Panc1 (cell line): ENCODE data around the gene GMDS. TPM values are rescaled to one million over a fixed set of nuclear protein-coding genes. Genes with fewer than 3 reads are reported as not detected.

Experiments used
- ATAC-seq: fragments of 200-7000 bp; cut with Tn5 transposase; 2 replicates; pipeline ENCODE4 v1.9.1; 2020; ENCODE audit warnings: mild to moderate bottlenecking, moderate library complexity
- BruUV-seq: library from RNA; stranded (reverse); fragments of 400-500 nt; replicated peaks from 2 replicates; lab custom pipeline; 2021; lab: Mats Ljungman, UMichigan
- CTCF ChIA-PET: fragments of 300-600 bp; sonication (Branson Sonifier 250); formaldehyde crosslinking; loops from one replicate; lab custom pipeline; 2022; ENCODE audit warnings: antibody characterized with exemption; lab: Charles Lee
- POLR2A ChIA-PET: fragments of 300-600 bp; sonication (Branson Sonifier 250); formaldehyde crosslinking; loops from one replicate; lab custom pipeline; 2022; ENCODE audit warnings: antibody characterized with exemption; lab: Charles Lee
- DNase-seq: peaks from one replicate; pipeline ENCODE4 v3.0.0-alpha.2; 2010; ENCODE audit warnings: low read depth, low spot score
- H3K27ac ChIP-seq: 2 replicates; pipeline ENCODE4 v1.5.1; 2011; ENCODE audit warnings: mild to moderate bottlenecking, low read length, inconsistent platforms
- H3K27me3 ChIP-seq: fragments of 200-500 bp; sonication (Bioruptor generic); 2 replicates; pipeline ENCODE4 v1.6.0; 2014; ENCODE audit warnings: low read length, inconsistent platforms; ENCODE audit not compliant: control insufficient read depth, insufficient read depth
- H3K36me3 ChIP-seq: fragments of 200-500 bp; sonication (Bioruptor generic); 2 replicates; pipeline ENCODE4 v1.5.1; 2014; ENCODE audit warnings: inconsistent platforms, mild to moderate bottlenecking, low read length, moderate library complexity; ENCODE audit not compliant: control insufficient read depth, insufficient read depth
- H3K4me1 ChIP-seq: 2 replicates; pipeline ENCODE4 v1.5.1; 2011; ENCODE audit warnings: inconsistent platforms, mild to moderate bottlenecking, low read length, moderate library complexity; ENCODE audit not compliant: control insufficient read depth, insufficient read depth
- H3K4me3 ChIP-seq, 2 experiments: 2 replicates each; pipeline ENCODE4 v1.5.1; 2011 to 2012; ENCODE audit warnings: low read depth in 2 of 2, low read length in 2 of 2, mild to moderate bottlenecking in 2 of 2, inconsistent platforms in 1 of 2, moderate library complexity in 1 of 2
- H3K9me3 ChIP-seq: fragments of 200-500 bp; sonication (Bioruptor generic); 2 replicates; pipeline ENCODE4 v1.5.1; 2014; ENCODE audit warnings: low read depth, mild to moderate bottlenecking, inconsistent platforms, low read length, moderate library complexity; ENCODE audit not compliant: control insufficient read depth, insufficient read depth
- POLR2AphosphoS5 ChIP-seq: IDR thresholded peaks from 2 replicates; pipeline ENCODE4 v1.6.1; 2012; ENCODE audit warnings: mild to moderate bottlenecking, low read depth, low read length, moderate library complexity
- SIN3A ChIP-seq: IDR thresholded peaks from 2 replicates; pipeline ENCODE4 v1.6.1; 2012; ENCODE audit warnings: low read depth, mild to moderate bottlenecking, low read length, moderate library complexity, borderline replicate concordance; ENCODE audit not compliant: insufficient read depth
- TCF7L2 ChIP-seq: IDR thresholded peaks from 2 replicates; pipeline ENCODE4 v1.6.1; 2011; ENCODE audit warnings: mild to moderate bottlenecking, low read depth, low read length, inconsistent platforms
- in situ Hi-C: cut with HindIII; loops from 2 replicates; pipeline ENCODE4 v1.10.0; 2016; ENCODE audit warnings: low sequenced_read_pairs, low pct_unique_long_range_greater_than_20kb
- intact Hi-C: fragments of 100-400 bp; cut with micrococcal nuclease; formaldehyde crosslinking; loops from one replicate; pipeline ENCODE4 v1.10.0; 2022; ENCODE audit not compliant: unreplicated experiment
- total RNA-seq: library from RNA; stranded (reverse); gene quantifications from one replicate; pipeline ENCODE4 v1.2.1, GENCODE V29; 2021; ENCODE audit not compliant: unreplicated experiment
- TF ChIP-seq, protein P1 (sequence below), 2 experiments: IDR thresholded peaks; 2 replicates each; pipeline ENCODE4 v1.6.1; 2011 to 2012; ENCODE audit warnings: low read depth in 2 of 2, control low read depth in 1 of 2, low read length in 1 of 2, mild to moderate bottlenecking in 1 of 2, moderate library complexity in 1 of 2; ENCODE audit not compliant: insufficient read depth in 1 of 2
- TF ChIP-seq, protein P2 (sequence below): fragments of 450-650 bp; IDR thresholded peaks from 2 replicates; pipeline ENCODE4 v1.5.1; 2017; ENCODE audit warnings: mild to moderate bottlenecking

Gene GMDS
- total RNA-seq, 1 experiment from 2014 or later: 9.8 TPM

- in situ Hi-C loops: no loop called here
- ATAC-seq: no peak
- DNase-seq: no peak
- BruUV-seq: no TSS peak
- Histone ChIP-seq H3K27me3 (no peaks in the 10 kb centered on the region), H3K36me3 (no peaks in the 10 kb centered on the region), H3K4me1 (no peaks in the 10 kb centered on the region), H3K27ac (no peak overlapping the region), H3K9me3 (no peaks in the 10 kb centered on the region), H3K4me3 (no peak overlapping the region)
- intact Hi-C loops: no loop called here
- ChIA-PET POLR2A (no interaction called here), CTCF (no interaction called here)
- TF ChIP-seq TCF7L2: no peak
- TF ChIP-seq, protein P1, sequence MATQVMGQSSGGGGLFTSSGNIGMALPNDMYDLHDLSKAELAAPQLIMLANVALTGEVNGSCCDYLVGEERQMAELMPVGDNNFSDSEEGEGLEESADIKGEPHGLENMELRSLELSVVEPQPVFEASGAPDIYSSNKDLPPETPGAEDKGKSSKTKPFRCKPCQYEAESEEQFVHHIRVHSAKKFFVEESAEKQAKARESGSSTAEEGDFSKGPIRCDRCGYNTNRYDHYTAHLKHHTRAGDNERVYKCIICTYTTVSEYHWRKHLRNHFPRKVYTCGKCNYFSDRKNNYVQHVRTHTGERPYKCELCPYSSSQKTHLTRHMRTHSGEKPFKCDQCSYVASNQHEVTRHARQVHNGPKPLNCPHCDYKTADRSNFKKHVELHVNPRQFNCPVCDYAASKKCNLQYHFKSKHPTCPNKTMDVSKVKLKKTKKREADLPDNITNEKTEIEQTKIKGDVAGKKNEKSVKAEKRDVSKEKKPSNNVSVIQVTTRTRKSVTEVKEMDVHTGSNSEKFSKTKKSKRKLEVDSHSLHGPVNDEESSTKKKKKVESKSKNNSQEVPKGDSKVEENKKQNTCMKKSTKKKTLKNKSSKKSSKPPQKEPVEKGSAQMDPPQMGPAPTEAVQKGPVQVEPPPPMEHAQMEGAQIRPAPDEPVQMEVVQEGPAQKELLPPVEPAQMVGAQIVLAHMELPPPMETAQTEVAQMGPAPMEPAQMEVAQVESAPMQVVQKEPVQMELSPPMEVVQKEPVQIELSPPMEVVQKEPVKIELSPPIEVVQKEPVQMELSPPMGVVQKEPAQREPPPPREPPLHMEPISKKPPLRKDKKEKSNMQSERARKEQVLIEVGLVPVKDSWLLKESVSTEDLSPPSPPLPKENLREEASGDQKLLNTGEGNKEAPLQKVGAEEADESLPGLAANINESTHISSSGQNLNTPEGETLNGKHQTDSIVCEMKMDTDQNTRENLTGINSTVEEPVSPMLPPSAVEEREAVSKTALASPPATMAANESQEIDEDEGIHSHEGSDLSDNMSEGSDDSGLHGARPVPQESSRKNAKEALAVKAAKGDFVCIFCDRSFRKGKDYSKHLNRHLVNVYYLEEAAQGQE (IDR thresholded peaks at IDR 0.05; ENCODE audit: insufficient read depth in 1 of 2, low read depth in 2 of 2, low read length in 1 of 2): no peak
- no peak for TF ChIP-seq POLR2AphosphoS5
- TF ChIP-seq SIN3A: no peak
- TF ChIP-seq, protein P2, sequence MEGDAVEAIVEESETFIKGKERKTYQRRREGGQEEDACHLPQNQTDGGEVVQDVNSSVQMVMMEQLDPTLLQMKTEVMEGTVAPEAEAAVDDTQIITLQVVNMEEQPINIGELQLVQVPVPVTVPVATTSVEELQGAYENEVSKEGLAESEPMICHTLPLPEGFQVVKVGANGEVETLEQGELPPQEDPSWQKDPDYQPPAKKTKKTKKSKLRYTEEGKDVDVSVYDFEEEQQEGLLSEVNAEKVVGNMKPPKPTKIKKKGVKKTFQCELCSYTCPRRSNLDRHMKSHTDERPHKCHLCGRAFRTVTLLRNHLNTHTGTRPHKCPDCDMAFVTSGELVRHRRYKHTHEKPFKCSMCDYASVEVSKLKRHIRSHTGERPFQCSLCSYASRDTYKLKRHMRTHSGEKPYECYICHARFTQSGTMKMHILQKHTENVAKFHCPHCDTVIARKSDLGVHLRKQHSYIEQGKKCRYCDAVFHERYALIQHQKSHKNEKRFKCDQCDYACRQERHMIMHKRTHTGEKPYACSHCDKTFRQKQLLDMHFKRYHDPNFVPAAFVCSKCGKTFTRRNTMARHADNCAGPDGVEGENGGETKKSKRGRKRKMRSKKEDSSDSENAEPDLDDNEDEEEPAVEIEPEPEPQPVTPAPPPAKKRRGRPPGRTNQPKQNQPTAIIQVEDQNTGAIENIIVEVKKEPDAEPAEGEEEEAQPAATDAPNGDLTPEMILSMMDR: no peak
Measured at GRCh38 chr6:2116496-2116895, 128.9 kb downstream of the GMDS start.

- CTCF ChIA-PET: no interaction called here
- H3K27ac ChIP-seq: no peak overlapping the region
- TF ChIP-seq, protein P1 (IDR thresholded peaks at IDR 0.05; ENCODE audit: insufficient read depth in 1 of 2, low read depth in 2 of 2, low read length in 1 of 2): no peak
- no peak for TF ChIP-seq TCF7L2
- TF ChIP-seq SIN3A: no peak
- no peak for TF ChIP-seq POLR2AphosphoS5
- TF ChIP-seq, protein P2: no peak
- in situ Hi-C loops: no loop called here
- POLR2A ChIA-PET: no interaction called here
- H3K4me1 ChIP-seq: no peaks in the 10 kb centered on the region
- DNase-seq (no peak), ATAC-seq (no peak)
- no TSS peak for BruUV-seq
- no peak overlapping the region for H3K4me3 ChIP-seq
- intact Hi-C loops: no loop called here
- no peaks in the 10 kb centered on the region for H3K9me3 ChIP-seq
- no peaks in the 10 kb centered on the region for H3K36me3 ChIP-seq
- H3K27me3 ChIP-seq: no peaks in the 10 kb centered on the region
Measured at GRCh38 chr6:2114100-2114499, 131.3 kb downstream of the GMDS start.
